NCI-H2029 (cell line): ENCODE measurements around the gene CMIP.
A peak's percentile ranks its signal among the peaks of the same experiment; 100 is the strongest.

Experiments
- DNase-seq: peaks from one replicate; lab custom pipeline; 2025; lab: John Stamatoyannopoulos, UW

Gene CMIP

GRCh38 chr16:81551151-81551808 is 106.7 kb downstream of the CMIP start:
- DNase-seq = no peak

- no peak for DNase-seq
Observed at GRCh38 chr16:81551821-81552304, 107.3 kb downstream of the CMIP start.

- no peak for DNase-seq
Observed at GRCh38 chr16:81552743-81553079, 108.1 kb downstream of the CMIP start.

- no peak for DNase-seq
Observed at GRCh38 chr16:81553080-81553813, 108.6 kb downstream of the CMIP start.

- DNase-seq = no peak
Observed at GRCh38 chr16:81553814-81554675, 109.4 kb downstream of the CMIP start.

- DNase-seq = no peak
Observed at GRCh38 chr16:81554979-81555378, 110.4 kb downstream of the CMIP start.

GRCh38 chr16:81555660-81556059 is 111.1 kb downstream of the CMIP start:
- DNase-seq = no peak

GRCh38 chr16:81556715-81557284 is 112.2 kb downstream of the CMIP start:
- no peak for DNase-seq

GRCh38 chr16:81558077-81558443 is 113.5 kb downstream of the CMIP start:
- no peak for DNase-seq

GRCh38 chr16:81558444-81559175 is 114.0 kb downstream of the CMIP start:
- DNase-seq = peak; percentile 81

- DNase-seq = no peak
Observed at GRCh38 chr16:81560979-81561657, 116.5 kb downstream of the CMIP start.

- no peak for DNase-seq
Observed at GRCh38 chr16:81562174-81562849, 117.7 kb downstream of the CMIP start.

- DNase-seq = no peak
Observed at GRCh38 chr16:81562926-81563325, 118.3 kb downstream of the CMIP start.

GRCh38 chr16:81564421-81564911 is 119.9 kb downstream of the CMIP start:
- no peak for DNase-seq

GRCh38 chr16:81565321-81566028 is 120.9 kb downstream of the CMIP start:
- no peak for DNase-seq

GRCh38 chr16:81566086-81567007 is 121.7 kb downstream of the CMIP start:
- DNase-seq = no peak

- DNase-seq = no peak
Observed at GRCh38 chr16:81567087-81567486, 122.5 kb downstream of the CMIP start.

- DNase-seq = no peak
Observed at GRCh38 chr16:81567987-81568748, 123.6 kb downstream of the CMIP start.
